ENCODE data around the gene WDR82.

- TF ChIP-seq, protein P1, sequence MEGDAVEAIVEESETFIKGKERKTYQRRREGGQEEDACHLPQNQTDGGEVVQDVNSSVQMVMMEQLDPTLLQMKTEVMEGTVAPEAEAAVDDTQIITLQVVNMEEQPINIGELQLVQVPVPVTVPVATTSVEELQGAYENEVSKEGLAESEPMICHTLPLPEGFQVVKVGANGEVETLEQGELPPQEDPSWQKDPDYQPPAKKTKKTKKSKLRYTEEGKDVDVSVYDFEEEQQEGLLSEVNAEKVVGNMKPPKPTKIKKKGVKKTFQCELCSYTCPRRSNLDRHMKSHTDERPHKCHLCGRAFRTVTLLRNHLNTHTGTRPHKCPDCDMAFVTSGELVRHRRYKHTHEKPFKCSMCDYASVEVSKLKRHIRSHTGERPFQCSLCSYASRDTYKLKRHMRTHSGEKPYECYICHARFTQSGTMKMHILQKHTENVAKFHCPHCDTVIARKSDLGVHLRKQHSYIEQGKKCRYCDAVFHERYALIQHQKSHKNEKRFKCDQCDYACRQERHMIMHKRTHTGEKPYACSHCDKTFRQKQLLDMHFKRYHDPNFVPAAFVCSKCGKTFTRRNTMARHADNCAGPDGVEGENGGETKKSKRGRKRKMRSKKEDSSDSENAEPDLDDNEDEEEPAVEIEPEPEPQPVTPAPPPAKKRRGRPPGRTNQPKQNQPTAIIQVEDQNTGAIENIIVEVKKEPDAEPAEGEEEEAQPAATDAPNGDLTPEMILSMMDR (IDR thresholded peaks at IDR 0.05; ENCODE audit: insufficient read depth, low read length) = no peak
- TF ChIP-seq POLR2AphosphoS5 (IDR thresholded peaks at IDR 0.05; ENCODE audit: low read depth) (no peak), SPI1 (IDR thresholded peaks at IDR 0.05; ENCODE audit: borderline replicate concordance, low read depth) (no peak)
These were observed 59.4 kb downstream of the WDR82 start for GRCh38 chr3:52218937-52219650.
